ENCODE measurements around the gene PPIL6.

GRCh38 chr6:109455437-109456110 is 15.1 kb upstream of the PPIL6 start, which contains the start of gene MICAL1:
- TF ChIP-seq YY1 (IDR thresholded peaks at IDR 0.05) (no peak), CTCF (IDR thresholded peaks at IDR 0.05; ENCODE audit: low read depth, low read length, missing input control) (peak; percentile 19), MAX (IDR thresholded peaks at IDR 0.05) (no peak), JUND (IDR thresholded peaks at IDR 0.05) (no peak)
